H1 (cell line): Measurements from ENCODE around the gene CUEDC1. TPM values are rescaled to one million over a fixed set of nuclear protein-coding genes. Genes with fewer than 3 reads are reported as not detected.

Experiments
- polyA plus RNA-seq, 7 experiments: library from polyadenylated mRNA; depleted of rRNA in 3 of 7; stranded (reverse) in 5 of 7; unstranded in 2 of 7; fragments of >200 nt in 5 of 7; fragments of 200-250 nt in 2 of 7; gene quantifications; 1 replicate in 5 of 7; 2 replicates in 1 of 7; 4 replicates in 1 of 7; pipeline versions ENCODE4 v1.2.1 to v1.2.3, GENCODE V29; 2011 to 2013; ENCODE audit warnings: missing spikeins in 2 of 7, mixed read lengths in 2 of 7
- total RNA-seq: library from RNA; stranded (reverse); fragmentation: NEBNext Ultra II Directional; extraction: Animal tissue kit (Norgen Biotek cat#: 25700); gene quantifications from 2 replicates; pipeline ENCODE4 v1.2.1, GENCODE V29; 2021
- TF ChIP-seq, protein P1 (sequence below): IDR thresholded peaks from 2 replicates; pipeline ENCODE4 v1.6.1; 2012; ENCODE audit warnings: low read length, inconsistent platforms

Gene CUEDC1
- total and polyA plus RNA-seq, 2 of the 8 experiments (the other 6 are each of a cell fraction or from before 2014, with no cell fraction given): 4.0 to 10.7 TPM

DNA sequence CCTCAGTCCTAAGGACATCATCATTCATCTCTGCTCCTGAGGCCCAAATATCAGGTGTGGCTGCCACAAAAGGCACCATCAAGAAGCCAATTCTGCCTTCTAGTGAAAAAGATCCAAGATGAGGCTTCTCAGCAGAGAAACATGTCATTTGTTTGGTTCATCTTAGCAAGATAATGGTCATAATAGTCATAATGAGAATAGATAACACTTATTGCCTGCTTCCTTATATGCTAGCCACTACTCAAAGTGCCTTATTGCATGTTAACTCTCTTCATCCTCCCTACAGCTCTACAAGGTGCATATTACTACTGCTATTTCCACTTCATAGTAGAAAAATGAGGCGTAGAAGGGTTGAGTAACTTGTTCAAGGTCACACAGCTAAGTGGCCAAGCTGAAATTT is 60.4 kb downstream of the CUEDC1 start (continued):
- TF ChIP-seq, protein P1, sequence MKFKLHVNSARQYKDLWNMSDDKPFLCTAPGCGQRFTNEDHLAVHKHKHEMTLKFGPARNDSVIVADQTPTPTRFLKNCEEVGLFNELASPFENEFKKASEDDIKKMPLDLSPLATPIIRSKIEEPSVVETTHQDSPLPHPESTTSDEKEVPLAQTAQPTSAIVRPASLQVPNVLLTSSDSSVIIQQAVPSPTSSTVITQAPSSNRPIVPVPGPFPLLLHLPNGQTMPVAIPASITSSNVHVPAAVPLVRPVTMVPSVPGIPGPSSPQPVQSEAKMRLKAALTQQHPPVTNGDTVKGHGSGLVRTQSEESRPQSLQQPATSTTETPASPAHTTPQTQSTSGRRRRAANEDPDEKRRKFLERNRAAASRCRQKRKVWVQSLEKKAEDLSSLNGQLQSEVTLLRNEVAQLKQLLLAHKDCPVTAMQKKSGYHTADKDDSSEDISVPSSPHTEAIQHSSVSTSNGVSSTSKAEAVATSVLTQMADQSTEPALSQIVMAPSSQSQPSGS: no peak
